KOPT-K1 (cell line): ENCODE data around the gene MAPK10.

Experiments used
- H3K27ac ChIP-seq: fragments of 200-600 bp; sonication (generic); 2 replicates; pipeline ENCODE4 v1.5.1; 2016; ENCODE audit warnings: antibody characterized with exemption, mild to moderate bottlenecking, low read depth, low read length; ENCODE audit not compliant: poor library complexity, severe bottlenecking
- H3K36me3 ChIP-seq: fragments of 200-600 bp; sonication (generic); 2 replicates; pipeline ENCODE4 v1.5.1; 2017; ENCODE audit warnings: antibody characterized with exemption, mild to moderate bottlenecking, low read length, moderate library complexity; ENCODE audit not compliant: insufficient read depth
- H3K9me3 ChIP-seq: fragments of 200-600 bp; sonication (generic); 2 replicates; pipeline ENCODE4 v1.5.1; 2017; ENCODE audit warnings: antibody characterized with exemption, low read length, mild to moderate bottlenecking; ENCODE audit not compliant: insufficient read depth, poor library complexity, severe bottlenecking

MAPK10 gene

GRCh38 chr4:86319390-86319789 lies 40.5 kb downstream of the MAPK10 start:
- Histone ChIP-seq H3K36me3 (no peaks in the 10 kb centered on the region), H3K27ac (no peak overlapping the region), H3K9me3 (no peaks in the 10 kb centered on the region)

GRCh38 chr4:86315579-86315978 lies 44.3 kb downstream of the MAPK10 start:
- H3K9me3 ChIP-seq = no peaks in the 10 kb centered on the region
- H3K36me3 ChIP-seq = no peaks in the 10 kb centered on the region
- no peak overlapping the region for H3K27ac ChIP-seq

GRCh38 chr4:86313656-86314055 lies 46.2 kb downstream of the MAPK10 start:
- Histone ChIP-seq H3K36me3 (no peaks in the 10 kb centered on the region), H3K9me3 (no peaks in the 10 kb centered on the region)

GRCh38 chr4:86307432-86307831 lies 52.4 kb downstream of the MAPK10 start:
- no peaks in the 10 kb centered on the region for H3K9me3 ChIP-seq
- H3K27ac ChIP-seq = no peak overlapping the region

More at GRCh38 chr4:86313656-86314055, 46.2 kb downstream of the MAPK10 start:
- H3K27ac ChIP-seq = no peak overlapping the region

GRCh38 chr4:86306816-86307215 lies 53.0 kb downstream of the MAPK10 start:
- no peaks in the 10 kb centered on the region for H3K9me3 ChIP-seq
- H3K36me3 ChIP-seq = no peaks in the 10 kb centered on the region
- H3K27ac ChIP-seq = no peak overlapping the region

More at GRCh38 chr4:86307432-86307831, 52.4 kb downstream of the MAPK10 start:
- no peaks in the 10 kb centered on the region for H3K36me3 ChIP-seq

GRCh38 chr4:86302830-86303229 lies 57.0 kb downstream of the MAPK10 start:
- H3K9me3 ChIP-seq = no peaks in the 10 kb centered on the region
- no peak overlapping the region for H3K27ac ChIP-seq
- H3K36me3 ChIP-seq = no peaks in the 10 kb centered on the region

- H3K27ac ChIP-seq = no peak overlapping the region
- H3K36me3 ChIP-seq = no peaks in the 10 kb centered on the region
- H3K9me3 ChIP-seq = no peaks in the 10 kb centered on the region
Observed at GRCh38 chr4:86302251-86302650, 57.6 kb downstream of the MAPK10 start.

GRCh38 chr4:86300516-86300915 lies 59.3 kb downstream of the MAPK10 start:
- Histone ChIP-seq H3K9me3 (no peaks in the 10 kb centered on the region), H3K27ac (no peak overlapping the region)

GRCh38 chr4:86296865-86297264 lies 63.0 kb downstream of the MAPK10 start:
- H3K36me3 ChIP-seq = no peaks in the 10 kb centered on the region
- H3K9me3 ChIP-seq = no peaks in the 10 kb centered on the region
- no peak overlapping the region for H3K27ac ChIP-seq

More at GRCh38 chr4:86300516-86300915, 59.3 kb downstream of the MAPK10 start:
- no peaks in the 10 kb centered on the region for H3K36me3 ChIP-seq

GRCh38 chr4:86294883-86295282 lies 65.0 kb downstream of the MAPK10 start:
- no peak overlapping the region for H3K27ac ChIP-seq
- H3K9me3 ChIP-seq = no peaks in the 10 kb centered on the region
- no peaks in the 10 kb centered on the region for H3K36me3 ChIP-seq

GRCh38 chr4:86291180-86291579 lies 68.7 kb downstream of the MAPK10 start:
- no peak overlapping the region for H3K27ac ChIP-seq
- no peaks in the 10 kb centered on the region for H3K9me3 ChIP-seq
- no peaks in the 10 kb centered on the region for H3K36me3 ChIP-seq

GRCh38 chr4:86286726-86287125 lies 73.1 kb downstream of the MAPK10 start:
- Histone ChIP-seq H3K27ac (no peak overlapping the region), H3K9me3 (no peaks in the 10 kb centered on the region), H3K36me3 (no peaks in the 10 kb centered on the region)

- H3K27ac ChIP-seq = no peak overlapping the region
Observed at GRCh38 chr4:86283371-86283770, 76.5 kb downstream of the MAPK10 start.

GRCh38 chr4:86280246-86280645 lies 79.6 kb downstream of the MAPK10 start:
- Histone ChIP-seq H3K27ac (no peak overlapping the region), H3K9me3 (no peaks in the 10 kb centered on the region), H3K36me3 (no peaks in the 10 kb centered on the region)

More at GRCh38 chr4:86283371-86283770, 76.5 kb downstream of the MAPK10 start:
- no peaks in the 10 kb centered on the region for H3K9me3 ChIP-seq
- H3K36me3 ChIP-seq = no peaks in the 10 kb centered on the region

GRCh38 chr4:86279293-86279960 lies 80.4 kb downstream of the MAPK10 start:
- no peak overlapping the region for H3K27ac ChIP-seq
- no peaks in the 10 kb centered on the region for H3K36me3 ChIP-seq
- no peaks in the 10 kb centered on the region for H3K9me3 ChIP-seq

- no peaks in the 10 kb centered on the region for H3K9me3 ChIP-seq
- no peaks in the 10 kb centered on the region for H3K36me3 ChIP-seq
- no peak overlapping the region for H3K27ac ChIP-seq
Observed at GRCh38 chr4:86278126-86278525, 81.7 kb downstream of the MAPK10 start.
